Neural cell (in vitro differentiated cells): ENCODE results near the gene RPL10A. TPM values are rescaled to one million over a fixed set of nuclear protein-coding genes. Genes with fewer than 3 reads are reported as not detected.

Experiments used
- H2AFZ ChIP-seq: fragments of 200-600, 300-800 bp; sonication (generic), shearing (Covaris generic); 2 replicates; pipeline ENCODE4 v1.6.0; 2014; ENCODE audit warnings: low read depth, mild to moderate bottlenecking, antibody characterized with exemption, low read length, moderate library complexity
- H3F3A ChIP-seq: fragments of 200-600 bp; shearing (Covaris generic); 2 replicates; pipeline ENCODE4 v1.6.1; 2016; ENCODE audit warnings: mild to moderate bottlenecking, moderate library complexity, mixed read lengths, antibody characterized with exemption, low read length; ENCODE audit not compliant: insufficient read depth, poor library complexity, severe bottlenecking
- H3K27ac ChIP-seq: fragments of 200-600, 300-800 bp; sonication (generic), shearing (Covaris generic); 2 replicates; pipeline ENCODE4 v1.5.1; 2014; ENCODE audit warnings: mild to moderate bottlenecking, low read length, moderate library complexity
- H3K27me3 ChIP-seq: fragments of 300-800, 200-600 bp; sonication (generic), shearing (Covaris generic); 2 replicates; pipeline ENCODE4 v1.6.0; 2014; ENCODE audit warnings: mild to moderate bottlenecking, low read depth, low read length, moderate library complexity; ENCODE audit not compliant: insufficient read depth
- H3K36me3 ChIP-seq: fragments of 300-800, 200-600 bp; sonication (generic), shearing (Covaris generic); 2 replicates; pipeline ENCODE4 v1.5.1; 2014; ENCODE audit warnings: mild to moderate bottlenecking, antibody characterized with exemption, low read length, moderate library complexity; ENCODE audit not compliant: insufficient read depth
- H3K4me2 ChIP-seq: fragments of 300-800, 200-600 bp; sonication (generic), shearing (Covaris generic); 2 replicates; pipeline ENCODE4 v1.6.0; 2014; ENCODE audit warnings: mild to moderate bottlenecking, low read length
- H3K4me3 ChIP-seq: fragments of 300-800, 200-600 bp; sonication (generic), shearing (Covaris generic); 2 replicates; pipeline ENCODE4 v1.5.1; 2014; ENCODE audit warnings: mild to moderate bottlenecking, low read length, moderate library complexity
- H3K79me2 ChIP-seq: fragments of 200-600 bp; shearing (Covaris generic); replicated peaks from 2 replicates; pipeline ENCODE4 v1.6.0; 2014; ENCODE audit warnings: mild to moderate bottlenecking, low read length, moderate library complexity; ENCODE audit not compliant: insufficient read depth
- H3K9ac ChIP-seq: fragments of 300-800, 200-600 bp; sonication (generic), shearing (Covaris generic); 2 replicates; pipeline ENCODE4 v1.6.1; 2016; ENCODE audit warnings: mild to moderate bottlenecking, low read length, mixed read lengths
- H3K9me2 ChIP-seq: fragments of 200-600 bp; shearing (Covaris generic); 2 replicates; pipeline ENCODE4 v1.6.1; 2016; ENCODE audit warnings: mild to moderate bottlenecking, low read length, mixed read lengths; ENCODE audit not compliant: insufficient read depth
- H3K9me3 ChIP-seq: fragments of 200-600, 300-800 bp; sonication (generic), shearing (Covaris generic); 2 replicates; pipeline ENCODE4 v1.6.1; 2016; ENCODE audit warnings: mild to moderate bottlenecking, mixed run types, low read length, moderate library complexity, mixed read lengths
- H4K20me1 ChIP-seq: fragments of 200-600 bp; shearing (Covaris generic); 2 replicates; pipeline ENCODE4 v1.6.1; 2016; ENCODE audit warnings: mild to moderate bottlenecking, mixed run types; ENCODE audit not compliant: insufficient read depth
- CTCF ChIP-seq: fragments of 450-650 bp; IDR thresholded peaks from 2 replicates; pipeline ENCODE4 v1.5.1; 2014; ENCODE audit warnings: antibody characterized with exemption, mild to moderate bottlenecking, moderate library complexity; ENCODE audit not compliant: poor library complexity, severe bottlenecking
- EP300 ChIP-seq: fragments of 450-650 bp; conservative IDR thresholded peaks from 2 replicates; pipeline ENCODE4 v1.6.1; 2014; ENCODE audit warnings: antibody characterized with exemption, mild to moderate bottlenecking, moderate library complexity; ENCODE audit not compliant: poor library complexity, severe bottlenecking
- EZH2 ChIP-seq: fragments of 200-600, 300-800 bp; shearing (Covaris generic), sonication (generic); IDR thresholded peaks from 2 replicates; pipeline ENCODE4 v1.6.1; 2014; ENCODE audit warnings: antibody characterized with exemption, low read length, borderline replicate concordance, mild to moderate bottlenecking; ENCODE audit not compliant: insufficient read depth, poor library complexity, severe bottlenecking
- MXI1 ChIP-seq: fragments of 450-650 bp; conservative IDR thresholded peaks from 2 replicates; pipeline ENCODE4 v1.6.1; 2014; ENCODE audit warnings: antibody characterized with exemption, mild to moderate bottlenecking; ENCODE audit not compliant: poor library complexity, severe bottlenecking
- POLR2AphosphoS5 ChIP-seq: IDR thresholded peaks from 2 replicates; pipeline ENCODE4 v1.6.1; 2012
- RAD21 ChIP-seq: fragments of 450-650 bp; conservative IDR thresholded peaks from 2 replicates; pipeline ENCODE4 v1.6.1; 2014; ENCODE audit warnings: antibody characterized with exemption, mild to moderate bottlenecking, moderate library complexity
- REST ChIP-seq: IDR thresholded peaks from 2 replicates; pipeline ENCODE4 v1.6.1; 2012; ENCODE audit warnings: borderline replicate concordance
- SMC3 ChIP-seq: fragments of 450-650 bp; conservative IDR thresholded peaks from 2 replicates; pipeline ENCODE4 v1.6.1; 2014; ENCODE audit warnings: antibody characterized with exemption, mild to moderate bottlenecking, moderate library complexity; ENCODE audit not compliant: poor library complexity
- TAF1 ChIP-seq: IDR thresholded peaks from 2 replicates; pipeline ENCODE4 v1.6.1; 2012; ENCODE audit warnings: low read depth
- polyA plus RNA-seq: library from polyadenylated mRNA; depleted of rRNA; stranded (reverse); fragments of >200 nt; gene quantifications from 2 replicates; pipeline ENCODE4 v1.2.3, GENCODE V29; 2014

RPL10A gene
- polyA plus RNA-seq, 1 donor from 2014 or later, result 1,049 TPM

- no peak overlapping the region for H3K9ac ChIP-seq
- no peak overlapping the region for H3K27ac ChIP-seq
- H3K36me3 ChIP-seq, result no peaks in the 10 kb centered on the region
- H3K4me3 ChIP-seq, result no peak overlapping the region
- H4K20me1 ChIP-seq, result no peaks in the 10 kb centered on the region
- no peak for TF ChIP-seq EP300
- TF ChIP-seq TAF1, result no peak
- TF ChIP-seq POLR2AphosphoS5, result no peak
- no peak for TF ChIP-seq CTCF
- TF ChIP-seq MXI1, result no peak
- TF ChIP-seq SMC3, result no peak
- TF ChIP-seq REST, result no peak
- TF ChIP-seq RAD21, result no peak
- TF ChIP-seq EZH2, result no peak
- H2AFZ ChIP-seq, result no peak overlapping the region
- H3K27me3 ChIP-seq, result no peaks in the 10 kb centered on the region
- no peaks in the 10 kb centered on the region for H3K79me2 ChIP-seq
- H3K9me3 ChIP-seq, result no peaks in the 10 kb centered on the region
- H3F3A ChIP-seq, result no peaks in the 10 kb centered on the region
- H3K9me2 ChIP-seq, result no peaks in the 10 kb centered on the region
- H3K4me2 ChIP-seq, result no peak overlapping the region
These were observed 42.8 kb downstream of the RPL10A start for GRCh38 chr6:35510916-35511561.

GRCh38 chr6:35511562-35511941 lies 43.4 kb downstream of the RPL10A start:
- Histone ChIP-seq H3K4me3 (no peak overlapping the region), H3K4me2 (no peak overlapping the region), H3K9me3 (no peaks in the 10 kb centered on the region), H3K36me3 (no peaks in the 10 kb centered on the region), H3K27ac (no peak overlapping the region), H4K20me1 (no peaks in the 10 kb centered on the region), H3K9me2 (no peaks in the 10 kb centered on the region), H2AFZ (no peak overlapping the region), H3K9ac (no peak overlapping the region), H3F3A (no peaks in the 10 kb centered on the region), H3K27me3 (no peaks in the 10 kb centered on the region), H3K79me2 (no peaks in the 10 kb centered on the region)
- TF ChIP-seq SMC3 (no peak), EP300 (no peak), REST (no peak), RAD21 (no peak), CTCF (no peak), TAF1 (no peak), EZH2 (no peak), MXI1 (no peak), POLR2AphosphoS5 (no peak)
